ENCODE measurements around the gene HIVEP1. TPM values are rescaled to one million over a fixed set of nuclear protein-coding genes. Genes with fewer than 3 reads are reported as not detected.

HIVEP1 gene
- total and polyA plus RNA-seq, 3 experiments from 2014 or later = 2.8 to 37.1 (median 33.5) TPM

DNA sequence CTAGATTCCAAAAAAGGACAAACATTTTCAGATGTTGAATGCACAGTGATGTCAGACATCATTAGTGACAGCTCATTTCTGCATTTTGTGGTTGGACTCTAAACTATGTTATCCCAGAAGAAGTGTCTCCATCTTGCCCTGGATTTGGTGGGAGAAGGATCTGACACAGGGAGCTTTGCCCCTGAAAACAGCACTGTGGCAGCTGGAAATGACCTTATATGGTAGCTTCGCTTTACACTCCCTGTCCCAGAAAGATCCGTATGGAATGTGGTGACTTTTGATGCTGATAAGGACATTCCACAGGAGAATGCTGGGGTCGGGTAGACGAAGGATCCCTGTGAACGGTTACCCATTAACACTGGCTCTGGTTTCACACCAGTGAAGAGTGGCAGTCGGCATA is 190.9 kb downstream of the HIVEP1 start:
- H3K4me3 ChIP-seq (ENCODE audit: low read length) = no peak overlapping the region
- DNase-seq = no peak
- no peak overlapping the region for H3K27ac ChIP-seq (ENCODE audit: low read depth, low read length)
- Mint-ChIP-seq H3K4me1 (no peaks in the 10 kb centered on the region), H3K27ac (no peak overlapping the region), H3K4me3 (no peak overlapping the region), H3K36me3 (peaks cover 0 to 1% (median 0%) of the 10 kb centered on the region in 3 donors), H3K27me3 (peaks cover 1 to 19% of the 10 kb centered on the region in 2 donors), H3K9me3 (no peaks in the 10 kb centered on the region)
- CTCF ChIA-PET = interaction anchor here (0.6 kb wide), 1 partner anchor 23 kb away, joined by 3 read pairs; no protein-coding TSS in a partner anchor
- peaks cover 7% of the 10 kb centered on the region for H3K27me3 ChIP-seq (ENCODE audit: insufficient read depth, low read length, poor library complexity, severe bottlenecking)
- H3K4me1 ChIP-seq (ENCODE audit: insufficient read depth, low read length) = no peaks in the 10 kb centered on the region
- H3K36me3 ChIP-seq (ENCODE audit: insufficient read depth, low read length) = no peaks in the 10 kb centered on the region
- POLR2A ChIA-PET = no interaction called here
- H3K9me3 ChIP-seq (ENCODE audit: low read length) = no peaks in the 10 kb centered on the region

DNA sequence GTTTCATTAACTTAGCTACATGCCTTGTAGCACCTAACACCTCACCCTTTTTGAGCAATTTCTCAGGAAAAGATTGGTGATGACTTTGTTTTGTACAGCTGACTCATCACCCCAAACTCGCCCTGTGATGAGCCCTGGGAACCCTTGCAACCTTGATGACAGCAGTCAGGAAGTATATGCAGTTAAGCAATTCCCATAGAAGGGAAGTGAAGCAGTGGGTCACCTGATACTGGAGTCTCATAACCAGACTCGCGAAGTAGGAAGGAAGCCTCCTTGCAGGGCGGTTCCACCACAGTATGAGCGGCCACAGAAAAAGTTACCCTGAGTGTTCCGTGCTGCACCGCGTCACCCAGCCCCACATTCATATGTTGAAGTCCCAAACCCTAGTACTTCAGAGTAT is 196.1 kb downstream of the HIVEP1 start:
- no peaks in the 10 kb centered on the region for H3K36me3 Mint-ChIP-seq
- no peaks in the 10 kb centered on the region for H3K9me3 Mint-ChIP-seq
- no peaks in the 10 kb centered on the region for H3K4me1 Mint-ChIP-seq
- no peaks in the 10 kb centered on the region for H3K4me1 ChIP-seq (ENCODE audit: insufficient read depth, low read length)
- H3K27me3 Mint-ChIP-seq = peaks cover 3 to 10% of the 10 kb centered on the region in 2 donors
- POLR2A ChIA-PET = no interaction called here
- H3K27ac ChIP-seq (ENCODE audit: low read depth, low read length) = no peak overlapping the region
- CTCF ChIA-PET = no interaction called here
- H3K9me3 ChIP-seq (ENCODE audit: low read length) = no peaks in the 10 kb centered on the region
- no peak overlapping the region for H3K27ac Mint-ChIP-seq
- no peak overlapping the region for H3K4me3 ChIP-seq (ENCODE audit: low read length)
- DNase-seq = no peak
- no peak overlapping the region for H3K4me3 Mint-ChIP-seq
- H3K36me3 ChIP-seq (ENCODE audit: insufficient read depth, low read length) = no peaks in the 10 kb centered on the region
- H3K27me3 ChIP-seq (ENCODE audit: insufficient read depth, low read length, poor library complexity, severe bottlenecking) = peaks cover 1% of the 10 kb centered on the region

DNA sequence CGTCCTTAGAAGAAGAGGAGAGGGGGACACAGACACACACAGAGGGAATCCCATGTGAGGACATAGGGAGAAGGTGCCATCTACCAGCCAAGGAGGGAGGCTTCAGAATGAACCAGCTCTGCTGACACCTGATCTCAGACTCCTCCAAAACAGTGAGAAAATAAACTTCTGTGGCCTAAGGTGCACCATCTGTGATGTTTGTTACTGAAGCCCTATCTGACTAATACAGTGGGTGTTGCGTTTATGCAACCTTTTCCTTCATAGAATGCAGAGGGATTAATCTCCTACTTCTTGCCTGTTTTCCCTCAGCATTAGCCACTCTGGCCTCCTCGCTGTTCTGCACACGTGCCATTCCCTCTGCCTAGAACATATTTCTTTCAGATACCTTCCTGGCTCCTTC is 196.6 kb downstream of the HIVEP1 start:
- Histone ChIP-seq H3K36me3 (ENCODE audit: insufficient read depth, low read length) (no peaks in the 10 kb centered on the region), H3K9me3 (ENCODE audit: low read length) (no peaks in the 10 kb centered on the region), H3K27me3 (ENCODE audit: insufficient read depth, low read length, poor library complexity, severe bottlenecking) (no peaks in the 10 kb centered on the region), H3K4me1 (ENCODE audit: insufficient read depth, low read length) (no peaks in the 10 kb centered on the region), H3K4me3 (ENCODE audit: low read length) (no peak overlapping the region), H3K27ac (ENCODE audit: low read depth, low read length) (no peak overlapping the region)
- H3K9me3 Mint-ChIP-seq = no peaks in the 10 kb centered on the region
- H3K4me3 Mint-ChIP-seq = no peak overlapping the region
- ChIA-PET POLR2A (no interaction called here), CTCF (no interaction called here)
- H3K27me3 Mint-ChIP-seq = peaks cover 2 to 8% of the 10 kb centered on the region in 2 donors
- no peaks in the 10 kb centered on the region for H3K4me1 Mint-ChIP-seq
- no peaks in the 10 kb centered on the region for H3K36me3 Mint-ChIP-seq
- no peak for DNase-seq
- peak overlapping the region in 1 of 8 donors; percentile 11 for H3K27ac Mint-ChIP-seq

Other genes starting within 250 kb of the HIVEP1 start
- 1 to 10 TPM; 3.2 to 3.9 TPM for gene ADTRP, start 233.5 kb upstream of the HIVEP1 start, total RNA-seq
- gene ADTRP, start 233.5 kb upstream of the HIVEP1 start, polyA plus RNA-seq = not detected

All from CD8-positive, alpha-beta memory T cell (primary cell).